Sigmoid colon (tissue), 7 donors: Measurements from ENCODE around the gene ANO4. TPM values are rescaled to one million over a fixed set of nuclear protein-coding genes. Genes with fewer than 3 reads are reported as not detected.

Experiments
- DNase-seq: peaks from one replicate; pipeline ENCODE4 v3.0.0-alpha.2; 2019
- H3K27ac ChIP-seq, 4 donors: fragments of 200-600 bp; sonication (generic); one replicate each; pipeline ENCODE4 v1.5.1; 2016 to 2019; ENCODE audit warnings: mild to moderate bottlenecking in 1 of 4
- H3K27me3 ChIP-seq, 3 donors: fragments of 200-600 bp; sonication (generic); one replicate each; pipeline ENCODE4 v1.5.1; 2019; ENCODE audit warnings: mild to moderate bottlenecking in 1 of 3
- H3K36me3 ChIP-seq, 4 donors: fragments of 200-600 bp; sonication (generic); one replicate each; pipeline ENCODE4 v1.5.1; 2016 to 2019
- H3K4me1 ChIP-seq, 4 donors: fragments of 200-600 bp; sonication (generic); one replicate each; pipeline ENCODE4 v1.5.1; 2017 to 2019
- H3K4me3 ChIP-seq, 4 donors: fragments of 200-600 bp; sonication (generic); one replicate each; pipeline ENCODE4 v1.5.1; 2017 to 2019; ENCODE audit warnings: mild to moderate bottlenecking in 2 of 4, moderate library complexity in 1 of 4
- H3K9me3 ChIP-seq, 4 donors: fragments of 200-600 bp in 3 of 4; sonication (generic) in 3 of 4; one replicate each; pipeline versions ENCODE4 v1.5.1 to v1.6.1; 2013 to 2019
- CTCF ChIP-seq, 4 experiments: fragments of 450-650 bp in 3 of 4; fragments of 200-600 bp in 1 of 4; IDR thresholded peaks; one replicate each; pipeline ENCODE4 v1.5.1; 2016 to 2019; ENCODE audit warnings: antibody characterized with exemption in 4 of 4, mild to moderate bottlenecking in 3 of 4, moderate library complexity in 2 of 4
- EP300 ChIP-seq, 4 donors: sonication (generic); formaldehyde crosslinking; IDR thresholded peaks; one replicate each; pipeline ENCODE4 v1.6.1; 2017; ENCODE audit warnings: antibody characterized with exemption in 4 of 4
- POLR2A ChIP-seq, 2 donors: fragments of 450-650 bp; IDR thresholded peaks; one replicate each; pipeline ENCODE4 v1.6.1; 2016; ENCODE audit warnings: antibody characterized with exemption in 2 of 2, mild to moderate bottlenecking in 2 of 2, moderate library complexity in 2 of 2
- POLR2AphosphoS5 ChIP-seq, 4 donors: sonication (generic); formaldehyde crosslinking; IDR thresholded peaks; one replicate each; pipeline ENCODE4 v1.6.1; 2017; ENCODE audit warnings: antibody characterized with exemption in 4 of 4
- WGBS, 2 donors: extraction: QIAGEN DNeasy Blood & Tissue Kit; methylation state at CpG; one replicate each; pipeline ENCODE4 v1.1.7; 2013; 5-methylcytosine and 5-hydroxymethylcytosine counted together
- intact Hi-C: fragments of 100-400 bp; cut with DNase I; formaldehyde crosslinking; loops from one replicate; pipeline ENCODE4 v1.15.1; 2023
- polyA plus RNA-seq, 3 donors: library from polyadenylated mRNA; stranded (reverse); fragments of 200-250 nt; gene quantifications; one replicate each; pipeline ENCODE4 v1.2.3, GENCODE V29; 2013
- total RNA-seq, 4 donors: library from RNA; depleted of rRNA; stranded (reverse); fragments of >200 nt; gene quantifications; one replicate each; pipeline ENCODE4 v1.1.0, GENCODE V29; 2016
- donor health status: healthy with polysubstance abuse.
- donor health status: Bipolar disorder and iron deficiency.
- donor health status: healthy.

ANO4 gene
- total and polyA plus RNA-seq, 7 donors, result 0.09 to 3.3 (median 0.41) TPM; not detected in 2

- H3K27me3 ChIP-seq, result no peaks in the 10 kb centered on the region
- H3K4me3 ChIP-seq, result no peak overlapping the region
- 37 to 71% methylated on average over 5 of the region's 5 CpGs for WGBS, 2 donors
- H3K36me3 ChIP-seq, result no peaks in the 10 kb centered on the region
- no peaks in the 10 kb centered on the region for H3K9me3 ChIP-seq
- DNase-seq, result no peak
- TF ChIP-seq EP300 (IDR thresholded peaks at IDR 0.05) (no peak), CTCF (IDR thresholded peaks at IDR 0.05) (no peak), POLR2A (IDR thresholded peaks at IDR 0.05) (no peak), POLR2AphosphoS5 (IDR thresholded peaks at IDR 0.05) (no peak)
- H3K4me1 ChIP-seq, result no peaks in the 10 kb centered on the region
- no peak overlapping the region for H3K27ac ChIP-seq
- intact Hi-C loops, result no loop called here
Observed at GRCh38 chr12:101097829-101098580, 303.4 kb downstream of the ANO4 start.

- intact Hi-C loops, result no loop called here
- no peak for DNase-seq
- 80 to 83% methylated on average over 4 of the region's 4 CpGs for WGBS, 2 donors
- H3K4me3 ChIP-seq, result no peak overlapping the region
- H3K36me3 ChIP-seq, result no peaks in the 10 kb centered on the region
- H3K27ac ChIP-seq, result no peak overlapping the region
- H3K27me3 ChIP-seq, result no peaks in the 10 kb centered on the region
- H3K9me3 ChIP-seq, result no peaks in the 10 kb centered on the region
- TF ChIP-seq CTCF (IDR thresholded peaks at IDR 0.05) (no peak), POLR2A (IDR thresholded peaks at IDR 0.05) (no peak)
- no peaks in the 10 kb centered on the region for H3K4me1 ChIP-seq
Observed at GRCh38 chr12:101107032-101107763, 312.6 kb downstream of the ANO4 start.

- 79 to 87% methylated on average over 5 of the region's 5 CpGs for WGBS, 2 donors
- Histone ChIP-seq H3K4me1 (no peaks in the 10 kb centered on the region), H3K27me3 (no peaks in the 10 kb centered on the region), H3K27ac (no peak overlapping the region), H3K9me3 (no peaks in the 10 kb centered on the region), H3K4me3 (no peak overlapping the region), H3K36me3 (no peaks in the 10 kb centered on the region)
- DNase-seq, result no peak
- TF ChIP-seq POLR2AphosphoS5 (IDR thresholded peaks at IDR 0.05), result no peak
- TF ChIP-seq CTCF (IDR thresholded peaks at IDR 0.05), result no peak
- no peak for TF ChIP-seq EP300 (IDR thresholded peaks at IDR 0.05)
- TF ChIP-seq POLR2A (IDR thresholded peaks at IDR 0.05), result no peak
- intact Hi-C loops, result no loop called here
Observed at GRCh38 chr12:101108130-101108529, 313.6 kb downstream of the ANO4 start.

GRCh38 chr12:101110866-101111265 lies 316.3 kb downstream of the ANO4 start:
- TF ChIP-seq POLR2AphosphoS5 (IDR thresholded peaks at IDR 0.05), result no peak
- TF ChIP-seq POLR2A (IDR thresholded peaks at IDR 0.05), result no peak
- TF ChIP-seq CTCF (IDR thresholded peaks at IDR 0.05), result no peak
- TF ChIP-seq EP300 (IDR thresholded peaks at IDR 0.05), result no peak
- Histone ChIP-seq H3K27me3 (no peaks in the 10 kb centered on the region), H3K4me3 (no peak overlapping the region), H3K36me3 (no peaks in the 10 kb centered on the region), H3K4me1 (no peaks in the 10 kb centered on the region), H3K9me3 (no peaks in the 10 kb centered on the region), H3K27ac (no peak overlapping the region)
- 46 to 73% methylated on average over 3 of the region's 3 CpGs for WGBS, 2 donors
- DNase-seq, result no peak
- intact Hi-C loops, result no loop called here
